HG03103 (cell line): ENCODE data around the gene ATP4A.
A peak's percentile ranks its signal among the peaks of the same experiment; 100 is the strongest.

ENCODE experiments used
- ATAC-seq: cut with Tn5 transposase; IDR thresholded peaks from one replicate; pipeline ENCODE4 v1.9.1; 2021; ENCODE audit warnings: low read depth; ENCODE audit not compliant: unreplicated experiment

Gene ATP4A

DNA sequence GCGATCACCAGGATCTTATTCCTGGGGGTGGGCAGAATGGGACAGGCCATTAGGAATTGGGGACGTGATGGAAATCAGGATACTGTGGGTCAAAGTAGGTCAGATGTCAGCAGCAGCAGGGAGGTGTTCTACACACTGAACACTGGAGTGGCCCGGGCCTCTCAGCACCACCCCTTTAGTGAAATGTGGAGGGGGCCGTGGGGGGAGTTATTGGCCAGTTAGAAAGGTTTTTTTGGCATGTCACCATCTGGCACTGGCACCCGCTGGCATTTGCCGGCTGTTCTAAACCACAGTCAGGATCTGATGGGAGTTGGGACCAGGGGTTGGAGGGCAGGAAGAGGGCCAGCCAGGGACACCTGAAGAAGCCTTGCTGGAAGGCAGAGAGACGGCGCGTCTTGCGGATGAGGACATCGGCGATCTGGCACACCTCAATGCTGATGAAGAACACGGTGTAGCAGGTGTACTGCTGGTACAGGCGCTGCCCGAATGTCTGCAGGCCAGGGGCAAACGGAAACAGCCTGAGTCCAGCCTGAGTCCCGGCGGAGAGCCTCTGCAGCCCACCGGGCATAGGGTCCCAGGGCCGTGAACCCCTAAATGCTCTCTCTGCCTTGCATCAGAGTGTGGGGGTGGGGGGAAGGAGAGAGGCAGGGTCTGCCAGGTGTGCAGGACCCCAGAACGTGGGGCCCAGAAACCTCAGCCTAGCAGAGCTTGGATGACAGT is 12.2 kb downstream of the ATP4A start:
- no peak for ATAC-seq

DNA sequence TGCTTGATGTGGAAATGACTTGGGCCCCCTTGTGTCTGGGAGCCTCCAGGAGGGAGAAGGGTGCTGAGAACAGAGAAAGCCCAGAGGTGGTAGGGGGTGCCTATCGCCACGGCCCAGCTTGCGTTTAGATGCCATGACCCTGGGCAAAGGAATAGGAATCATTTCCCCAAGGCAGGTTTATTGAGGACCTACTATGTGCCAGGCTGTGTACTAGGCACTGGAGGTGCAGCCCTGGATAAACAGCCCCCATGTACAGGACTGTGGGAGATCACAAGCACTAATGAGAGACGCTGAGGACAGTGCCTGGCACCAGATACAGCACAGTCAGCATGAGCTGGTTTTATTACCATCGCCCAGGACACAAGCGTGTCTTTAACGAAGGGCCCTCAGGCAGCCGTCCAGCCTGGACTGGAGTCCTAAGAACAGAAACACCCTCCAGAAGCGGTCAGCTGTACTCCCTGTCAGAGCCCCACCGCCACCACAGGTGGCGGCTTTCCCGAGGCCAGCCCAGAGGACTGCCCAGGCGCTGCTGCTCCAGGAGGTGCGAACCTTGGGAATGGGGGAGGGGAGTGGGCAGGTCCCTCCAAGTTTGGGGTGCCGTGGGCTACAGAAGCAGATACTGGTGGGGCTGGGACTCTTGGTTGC is 13.5 kb downstream of the ATP4A start:
- ATAC-seq: no peak

DNA sequence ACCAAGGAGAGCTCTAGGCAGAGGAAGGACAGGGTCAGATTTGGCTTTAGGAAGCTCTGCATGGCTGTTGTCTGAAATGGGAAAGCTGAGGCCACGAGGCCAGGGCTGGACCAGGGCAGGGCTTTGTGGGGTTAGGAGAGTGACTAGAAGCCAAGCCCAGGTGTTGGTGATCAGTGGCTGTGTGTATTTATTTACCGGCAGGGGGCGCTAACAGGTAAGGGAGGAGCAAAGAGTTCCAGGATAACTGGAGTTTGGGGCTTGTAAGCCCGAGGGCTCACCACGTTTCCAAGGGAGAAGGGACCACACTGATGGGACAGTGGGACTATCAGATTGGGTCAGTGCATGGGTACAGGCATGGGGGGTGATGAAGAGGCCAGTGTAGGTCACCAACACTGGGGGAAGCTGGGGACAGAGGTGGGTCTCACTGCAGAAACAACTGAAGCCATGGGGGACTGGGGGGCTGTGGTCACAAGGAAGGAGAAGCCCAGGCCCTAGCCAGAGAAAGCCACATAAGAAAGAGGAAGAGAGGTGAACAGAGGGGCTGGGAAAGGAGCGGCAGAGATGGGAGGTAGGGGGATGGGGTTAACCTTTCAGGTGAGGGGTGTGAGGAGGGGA is 14.2 kb downstream of the ATP4A start:
- ATAC-seq: no peak

DNA sequence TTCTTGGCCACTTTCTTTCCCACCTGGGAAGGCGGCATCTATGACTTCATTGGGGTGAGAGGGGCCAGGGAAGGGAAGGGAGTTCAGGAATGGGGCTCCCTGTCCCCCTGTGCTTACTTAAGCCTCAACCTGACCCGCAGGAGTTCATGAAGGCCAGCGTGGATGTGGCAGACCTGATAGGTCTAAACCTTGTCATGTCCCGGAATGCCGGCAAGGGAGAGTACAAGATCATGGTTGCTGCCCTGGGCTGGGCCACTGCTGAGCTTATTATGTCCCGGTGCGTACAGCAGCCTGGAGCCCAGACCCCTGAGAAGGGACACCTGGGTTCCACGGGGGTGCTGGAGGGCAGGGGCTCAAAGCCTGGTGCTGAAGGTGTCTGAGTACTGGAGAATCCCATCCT is 16.9 kb downstream of the ATP4A start:
- ATAC-seq: no peak

DNA sequence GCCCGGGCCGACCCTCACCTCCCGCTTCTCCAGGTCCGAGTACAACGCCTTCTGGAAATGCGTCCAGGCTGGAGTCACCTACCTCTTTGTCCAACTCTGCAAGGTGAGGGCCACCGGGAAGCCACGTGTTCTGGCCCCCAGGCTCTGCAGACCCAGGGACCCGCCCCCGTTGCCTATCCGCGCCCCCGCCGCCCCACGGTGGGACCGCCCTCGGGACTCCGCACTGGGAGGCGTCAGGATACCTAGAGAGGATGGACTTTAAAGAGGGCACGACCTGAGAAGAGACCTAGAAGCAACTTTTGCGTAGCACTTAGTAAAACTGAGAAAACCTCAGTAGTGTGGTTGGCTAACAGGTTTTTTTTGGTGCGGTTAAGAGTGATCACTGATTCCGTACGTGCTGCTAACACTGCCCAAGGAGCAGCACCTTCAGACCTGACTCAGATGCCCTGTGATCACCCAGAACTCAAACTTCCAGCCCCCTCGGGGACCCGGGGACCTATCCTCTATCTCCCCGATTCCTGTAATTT is 17.5 kb downstream of the ATP4A start:
- ATAC-seq: peak; percentile 42

DNA sequence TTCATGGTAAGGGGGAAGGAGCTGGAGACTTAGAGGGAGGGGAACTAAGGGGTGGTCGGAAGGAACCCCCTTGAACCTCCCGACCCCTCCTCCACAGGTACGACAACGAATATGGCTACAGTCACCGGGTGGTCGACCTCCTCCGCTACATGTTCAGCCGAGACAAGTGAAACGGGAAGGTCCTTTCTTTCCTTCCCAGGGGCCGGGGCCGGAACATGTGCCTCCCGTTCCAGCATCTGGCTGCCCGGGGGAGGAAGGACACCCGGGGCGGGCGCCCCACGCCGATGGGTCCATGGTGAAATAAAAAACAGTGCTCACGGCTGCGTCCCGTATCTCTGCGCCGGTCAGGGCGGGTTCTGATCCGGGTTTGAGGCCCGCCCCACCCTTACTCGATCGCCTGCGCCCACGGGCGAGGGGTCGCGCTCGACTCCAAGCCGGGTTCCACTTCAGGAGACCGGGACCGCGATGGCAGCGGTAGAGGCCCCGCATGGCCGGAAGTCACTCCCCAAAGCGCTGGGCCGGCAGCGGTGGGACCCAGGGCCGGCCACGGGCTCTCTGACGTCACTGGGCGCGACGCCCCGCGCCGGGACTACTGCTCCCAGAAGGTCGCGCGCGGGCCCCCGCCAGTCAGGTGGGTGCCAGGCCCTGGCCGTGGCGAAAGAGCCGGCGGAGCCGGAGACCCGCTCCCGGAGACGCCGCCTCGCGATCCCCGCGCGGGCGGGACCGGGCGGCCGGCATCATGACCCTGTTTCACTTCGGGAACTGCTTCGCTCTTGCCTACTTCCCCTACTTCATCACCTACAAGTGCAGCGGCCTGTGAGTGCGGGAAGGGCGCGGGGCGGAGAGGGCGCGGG is 18.2 kb downstream of the ATP4A start, which contains the start of gene TMEM147:
Gene TMEM147 (plus strand): TSS at position 626 of the 854 bp plus-strand sequence. CDS start 114 bp downstream, at position 740.
- ATAC-seq: peak; percentile 73

DNA sequence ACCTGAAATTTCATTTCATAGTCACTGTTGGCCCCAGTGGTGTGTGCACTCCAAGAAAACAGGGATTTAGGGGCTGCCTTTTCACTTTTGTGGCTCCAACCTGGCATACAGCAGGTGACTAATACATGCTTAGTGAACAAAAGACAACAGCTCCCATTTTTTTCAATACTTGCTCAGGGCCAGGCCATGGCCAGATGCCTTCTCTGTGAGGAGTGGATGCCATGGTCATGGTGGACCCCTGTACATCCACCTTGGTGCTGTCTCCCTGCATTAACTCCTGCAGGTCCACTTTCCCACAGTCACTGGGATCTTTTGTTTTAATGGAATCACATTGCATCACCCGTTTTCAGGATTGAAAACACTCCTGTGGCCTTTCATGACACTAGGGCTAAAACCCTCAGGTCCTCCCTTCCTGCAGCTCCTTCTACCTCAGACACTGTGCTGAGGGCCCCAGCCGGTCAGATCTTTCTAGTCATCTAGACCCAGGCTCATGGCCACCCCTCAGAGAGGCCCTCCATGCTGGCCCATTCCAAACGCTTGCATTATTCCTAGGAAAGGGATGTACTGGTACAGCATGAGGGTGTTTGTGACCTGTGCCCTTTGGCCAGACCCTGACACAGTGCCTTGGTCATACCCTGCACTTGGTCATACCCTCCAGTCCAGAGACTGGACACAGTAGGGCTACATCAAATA is 19.2 kb downstream of the ATP4A start:
- no peak for ATAC-seq

DNA sequence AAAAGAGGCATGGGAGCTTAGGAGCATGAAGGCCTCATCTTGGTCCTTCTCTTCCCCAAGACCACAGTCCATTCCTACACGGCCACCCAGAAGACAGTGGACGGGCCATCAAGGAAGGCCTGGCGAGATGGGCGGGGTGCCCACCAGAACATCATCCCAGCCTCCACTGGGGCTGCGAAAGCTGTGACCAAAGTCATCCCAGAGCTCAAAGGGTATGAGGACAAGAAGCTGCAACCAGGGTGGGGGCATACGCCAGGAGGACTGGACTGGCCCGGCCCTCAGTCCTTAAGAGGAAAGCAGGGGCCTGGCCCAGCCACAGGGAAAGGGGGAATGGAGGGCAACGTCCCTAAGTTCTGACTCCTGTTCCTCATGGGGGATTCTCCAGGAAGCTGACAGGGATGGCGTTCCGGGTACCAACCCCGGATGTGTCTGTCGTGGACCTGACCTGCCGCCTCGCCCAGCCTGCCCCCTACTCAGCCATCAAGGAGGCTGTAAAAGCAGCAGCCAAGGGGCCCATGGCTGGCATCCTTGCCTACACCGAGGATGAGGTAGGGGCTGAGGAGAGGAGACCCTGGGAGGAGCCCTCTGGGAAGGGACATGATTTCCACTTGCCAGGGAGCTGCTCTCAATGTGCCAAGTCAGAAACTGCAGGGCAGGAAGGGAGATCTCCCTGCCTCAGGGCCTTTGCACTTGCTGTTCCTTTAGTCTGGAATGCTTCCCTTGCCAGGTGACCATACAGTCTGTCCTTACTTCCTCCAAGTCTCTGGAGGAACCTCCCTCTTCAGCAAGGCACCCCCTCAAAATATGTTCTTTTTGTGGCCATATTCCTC is 20.0 kb downstream of the ATP4A start:
- ATAC-seq: no peak

DNA sequence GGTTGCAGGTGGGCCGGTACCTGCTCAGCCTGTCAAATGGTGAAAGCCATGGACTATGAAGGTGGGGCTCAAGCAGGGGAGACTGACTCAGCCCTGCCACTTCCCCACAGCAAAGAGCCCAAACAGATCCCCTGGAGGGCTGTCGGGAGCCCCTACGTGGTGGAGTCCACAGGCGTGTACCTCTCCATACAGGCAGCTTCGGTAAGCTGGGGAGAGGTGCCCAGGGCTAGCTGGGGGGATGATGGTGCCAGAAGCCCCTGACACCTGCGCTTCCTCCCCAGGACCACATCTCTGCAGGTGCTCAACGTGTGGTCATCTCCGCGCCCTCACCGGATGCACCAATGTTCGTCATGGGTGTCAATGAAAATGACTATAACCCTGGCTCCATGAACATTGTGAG is 21.2 kb downstream of the ATP4A start:
- no peak for ATAC-seq

DNA sequence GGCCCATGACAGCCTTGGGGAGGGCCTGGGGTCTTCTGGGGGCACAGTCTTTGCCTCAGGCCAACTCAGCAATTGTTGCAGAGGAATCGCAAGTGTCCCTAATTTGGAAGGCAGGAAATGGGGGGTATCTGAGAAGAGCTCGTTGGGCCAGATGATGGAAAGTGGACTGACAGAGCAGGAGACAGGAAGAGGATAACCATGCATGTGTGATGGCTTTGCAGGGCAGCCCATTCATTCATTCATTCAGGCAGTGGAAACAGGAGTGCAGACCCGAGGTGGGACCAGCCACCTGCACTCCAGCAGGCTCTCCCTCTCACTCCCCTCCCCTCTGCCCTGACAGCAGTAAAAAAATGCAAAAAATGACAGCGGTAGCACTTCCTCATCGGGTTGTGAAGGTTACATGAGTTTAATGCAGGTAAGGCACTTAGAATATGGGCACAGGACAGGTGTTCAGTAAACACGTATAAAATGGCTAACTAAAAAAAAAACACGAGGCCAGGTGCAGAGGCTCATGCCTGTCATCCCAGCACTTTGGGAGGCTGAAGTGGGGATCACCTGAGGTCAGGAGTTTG is 23.0 kb downstream of the ATP4A start:
- ATAC-seq: no peak

DNA sequence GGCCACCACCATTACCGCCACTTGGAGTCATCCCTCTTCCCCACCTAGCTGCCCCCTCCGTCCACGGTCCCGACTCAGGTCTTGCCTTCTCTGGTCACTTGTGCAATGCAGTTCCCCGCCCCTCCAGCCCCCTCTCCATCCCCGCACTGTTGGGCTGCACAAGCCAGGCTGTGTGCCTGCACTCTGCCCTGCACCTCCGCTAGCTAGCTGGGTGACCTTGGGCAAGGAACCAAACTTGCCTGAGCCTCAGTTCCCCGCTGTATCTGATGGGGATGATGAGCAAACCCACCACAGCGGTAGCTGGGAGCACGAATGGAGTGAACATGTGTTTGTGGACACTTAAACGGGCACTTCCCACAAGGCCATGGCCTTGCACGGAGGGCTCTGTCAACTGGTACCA is 23.6 kb downstream of the ATP4A start:
- no peak for ATAC-seq

DNA sequence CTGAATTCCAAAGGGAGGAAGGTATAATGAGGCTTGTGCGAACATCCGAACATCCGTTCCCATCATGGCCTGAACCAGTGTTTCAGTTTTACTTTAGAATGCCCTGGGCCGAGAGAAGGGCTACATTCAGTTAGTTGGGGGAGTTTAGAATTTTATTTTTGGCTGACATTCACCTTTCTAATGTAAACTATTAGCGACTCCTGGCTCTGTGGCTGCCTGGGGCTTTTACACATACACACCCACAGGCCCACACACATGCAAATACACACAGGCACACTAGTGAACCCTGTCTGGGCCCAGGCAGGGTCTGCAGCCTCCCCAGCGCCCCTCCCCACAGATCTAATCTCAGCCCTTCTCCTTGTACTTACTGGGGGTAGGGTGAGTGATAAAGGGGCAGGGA is 24.1 kb downstream of the ATP4A start:
- no peak for ATAC-seq

DNA sequence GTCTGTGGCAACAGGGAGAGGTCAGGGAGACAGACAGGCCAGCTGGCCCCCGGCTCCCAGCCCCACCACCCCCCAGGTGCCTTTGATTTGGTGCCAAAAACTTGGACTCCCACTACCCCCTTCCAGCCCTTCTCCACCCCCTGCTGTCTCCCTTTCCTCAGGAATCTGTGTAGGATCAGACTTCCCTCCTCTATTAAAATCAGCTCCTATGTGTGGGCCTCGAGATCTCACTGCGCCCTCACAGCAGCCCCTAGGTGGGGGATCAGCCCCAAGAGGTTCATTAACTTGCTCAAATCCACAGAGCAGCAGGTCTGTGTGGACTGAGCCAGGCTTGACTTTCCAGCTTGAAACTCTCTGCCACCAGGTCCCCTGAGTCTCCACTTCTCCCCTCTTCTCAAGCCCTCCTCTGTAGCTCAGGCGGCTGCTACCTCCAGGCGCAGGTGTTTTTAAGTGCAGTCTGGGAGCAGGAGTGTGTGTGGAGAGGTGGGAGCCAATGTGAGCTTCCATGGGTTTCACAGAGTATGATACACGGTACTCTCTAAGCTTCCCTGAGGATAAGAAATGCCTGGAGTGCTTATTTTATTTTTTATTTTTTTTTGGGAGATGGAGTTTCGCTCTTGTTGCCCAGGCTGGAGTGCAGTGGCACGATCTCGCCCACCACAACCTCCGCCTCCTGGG is 28.5 kb downstream of the ATP4A start:
- no peak for ATAC-seq

DNA sequence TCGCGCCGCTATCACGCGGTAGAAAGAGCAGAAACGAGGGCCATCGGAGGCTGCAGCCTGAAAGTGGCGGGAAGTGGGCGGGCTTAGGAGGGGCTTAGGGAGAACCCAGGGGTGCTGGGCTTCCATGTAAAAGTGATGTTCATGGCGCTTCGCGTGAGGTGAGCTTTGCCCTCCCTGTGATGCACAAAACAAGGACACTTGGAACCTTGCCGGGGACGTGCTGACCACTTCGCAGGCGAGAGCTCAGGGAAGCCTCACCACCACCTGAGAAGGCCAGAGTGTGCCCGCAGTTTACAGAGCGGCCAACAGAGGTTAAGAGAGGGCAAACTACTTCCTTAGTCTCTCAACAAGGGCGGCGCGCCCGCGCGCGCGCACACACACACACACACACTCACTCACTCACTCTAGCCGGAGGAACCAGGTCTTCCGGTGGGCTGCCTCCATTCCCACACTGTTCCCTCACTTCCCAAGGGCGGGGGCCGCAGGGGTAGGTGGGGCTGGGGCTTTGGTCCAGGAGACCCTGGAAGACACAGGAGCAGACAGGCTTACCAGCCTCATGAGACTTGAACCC is 29.6 kb downstream of the ATP4A start:
- ATAC-seq: no peak

DNA sequence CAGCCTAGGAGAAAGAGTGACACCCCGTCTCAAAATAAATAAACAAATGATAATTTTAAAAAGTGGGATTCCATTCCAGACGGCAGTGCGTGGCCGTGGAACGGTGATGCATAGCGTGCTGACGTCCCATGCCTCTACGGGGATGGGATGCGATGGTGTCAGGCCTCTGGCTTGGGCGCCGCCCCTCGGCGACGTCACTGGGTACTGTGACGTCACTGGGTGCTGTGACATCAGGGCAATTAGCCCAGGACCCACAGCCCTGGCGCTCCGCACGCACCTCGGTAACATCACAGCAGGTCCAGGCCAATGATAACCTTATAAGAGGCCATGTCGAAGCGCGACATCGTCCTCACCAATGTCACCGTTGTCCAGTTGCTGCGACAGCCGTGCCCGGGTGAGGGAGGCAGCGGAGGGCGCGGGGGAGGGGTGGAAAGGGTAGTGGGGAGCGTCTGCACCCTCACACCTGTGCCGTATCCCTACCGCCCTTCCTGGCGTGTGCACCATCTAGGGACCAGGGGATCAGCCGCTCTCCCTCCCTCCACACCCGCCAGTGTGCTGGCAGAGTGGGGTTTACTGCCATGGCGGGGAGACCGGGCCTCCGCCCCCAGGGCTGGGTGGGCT is 30.1 kb downstream of the ATP4A start, which contains the start of gene GAPDHS:
Gene GAPDHS (plus strand): TSS at position 256 of the 621 bp plus-strand sequence. CDS start 72 bp downstream, at position 328.
- no peak for ATAC-seq

DNA sequence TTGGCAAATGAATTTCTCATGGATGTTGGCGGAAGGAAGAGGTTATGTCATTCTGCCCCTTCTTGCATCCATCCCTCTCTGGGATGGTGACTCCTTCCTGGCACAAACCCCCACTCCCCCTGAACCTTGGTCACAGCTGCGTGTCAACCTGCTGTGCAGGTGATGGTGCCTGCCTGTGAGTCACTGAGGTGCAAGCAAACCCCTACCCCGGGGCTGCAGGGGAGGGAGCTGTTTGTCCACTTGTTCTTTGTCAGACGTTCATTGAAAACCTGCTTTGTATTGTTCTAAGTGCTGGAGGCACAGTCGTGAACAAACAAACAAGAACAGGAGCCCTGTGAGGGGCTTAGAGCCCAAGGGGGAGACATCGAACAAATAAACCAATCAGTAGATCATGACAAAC is 32.2 kb downstream of the ATP4A start:
- no peak for ATAC-seq
